Dedifferentiated amniotic fluid mesenchymal stem cell (primary cell): ENCODE measurements around the gene SLIT3.

Experiments used
- DNase-seq: peaks from one replicate; pipeline ENCODE4 v3.0.0-alpha.2; 2016; ENCODE audit errors: extremely low spot score

The SLIT3 gene

DNA sequence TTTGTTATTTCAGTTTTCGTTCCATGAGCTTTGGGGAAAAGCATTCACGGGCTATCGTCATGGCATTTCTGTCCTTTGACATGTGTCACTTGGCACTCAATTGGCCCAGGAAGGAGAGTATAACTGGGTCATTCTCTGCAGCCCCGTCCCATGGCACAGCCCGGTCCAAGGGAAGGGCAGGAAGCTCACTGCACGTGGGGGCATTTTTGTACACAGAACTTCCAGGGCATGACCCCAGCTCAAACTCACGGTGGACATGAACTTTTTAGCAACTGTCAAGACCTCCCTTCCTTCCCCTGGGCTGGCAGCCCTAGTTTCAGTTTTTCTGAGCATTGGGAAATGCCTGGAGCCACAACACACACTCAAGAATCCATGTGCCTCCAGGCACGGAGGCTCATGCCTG is 560.1 kb downstream of the SLIT3 start:
- no peak for DNase-seq

DNA sequence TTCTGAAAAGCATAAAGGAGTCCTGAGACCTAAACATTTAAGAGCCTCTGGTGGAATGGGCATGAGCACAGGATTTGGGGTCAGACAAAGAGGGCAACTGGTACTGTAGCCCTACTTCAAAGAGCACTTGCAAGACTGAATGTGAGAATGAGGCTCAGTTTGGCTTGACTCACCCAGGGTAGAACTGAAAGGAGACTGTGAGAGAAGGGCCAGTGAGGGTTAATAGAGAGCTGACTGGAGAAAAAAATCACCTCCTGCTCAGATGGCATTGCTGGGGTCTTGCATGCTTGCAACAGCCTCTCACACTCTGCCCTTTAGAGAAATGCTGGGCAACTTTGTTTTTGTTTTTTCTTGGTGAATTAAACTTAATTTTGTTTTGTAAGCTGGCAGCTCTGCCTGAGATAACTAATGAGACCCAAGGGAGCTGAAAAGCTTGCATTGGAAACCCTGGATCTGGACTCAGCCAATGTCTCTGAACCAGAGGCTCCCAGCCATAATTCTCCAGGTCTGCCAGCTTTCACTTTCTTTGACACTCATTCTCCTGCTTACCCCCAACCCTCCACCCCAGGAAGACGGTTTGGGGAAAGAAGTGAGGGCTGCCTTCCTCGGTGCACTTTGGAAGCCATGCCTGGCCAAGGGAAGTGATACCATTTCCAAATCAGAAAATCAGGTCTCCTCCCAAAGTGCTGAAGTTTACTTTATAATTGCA is 560.7 kb downstream of the SLIT3 start:
- no peak for DNase-seq

DNA sequence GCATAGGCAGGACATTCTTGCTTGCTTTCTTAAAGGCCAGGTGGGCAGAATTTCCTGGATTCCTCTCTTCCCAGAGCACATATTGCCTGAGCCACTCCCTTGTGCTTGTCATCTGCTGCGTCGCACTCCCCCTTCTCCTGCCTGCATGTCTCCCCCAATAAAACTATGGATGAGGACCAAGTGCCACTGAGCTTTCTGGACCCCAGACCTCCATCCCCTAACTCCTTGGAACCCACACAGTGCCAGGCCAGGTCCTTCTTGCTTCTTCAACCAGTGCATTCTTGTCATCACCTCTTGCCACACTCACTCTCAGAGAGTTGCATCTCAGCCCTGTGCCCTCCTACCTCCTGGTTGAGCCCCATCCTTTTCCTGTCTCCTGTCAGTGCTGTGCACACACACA is 563.9 kb downstream of the SLIT3 start:
- no peak for DNase-seq

DNA sequence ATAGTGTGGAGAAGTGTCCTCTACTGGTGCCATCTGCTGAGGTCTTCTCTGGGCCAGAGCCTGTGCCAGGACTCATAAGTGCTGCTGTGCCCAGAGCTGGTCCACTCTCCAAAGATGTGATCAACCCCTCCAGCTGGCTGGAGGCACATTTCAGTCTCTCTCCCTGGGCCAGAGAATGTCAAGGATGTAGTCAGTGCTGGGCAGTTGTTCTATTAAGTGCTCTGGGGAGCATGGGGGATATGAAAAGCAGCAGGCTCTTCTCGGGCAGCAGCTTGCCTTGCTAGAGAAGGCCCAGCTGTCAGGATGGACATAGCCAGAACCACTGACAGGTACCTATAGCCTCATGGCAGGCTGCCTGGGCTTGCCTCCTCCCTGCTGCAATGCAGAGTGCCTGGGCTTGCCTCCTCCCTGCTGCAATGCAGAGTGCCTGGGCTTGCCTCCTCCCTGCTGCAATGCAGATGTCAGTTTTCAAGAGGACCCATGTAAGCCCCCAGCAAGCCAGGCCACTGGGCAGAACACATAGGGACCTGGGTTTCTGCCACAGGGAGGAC is 564.6 kb downstream of the SLIT3 start:
- no peak for DNase-seq

DNA sequence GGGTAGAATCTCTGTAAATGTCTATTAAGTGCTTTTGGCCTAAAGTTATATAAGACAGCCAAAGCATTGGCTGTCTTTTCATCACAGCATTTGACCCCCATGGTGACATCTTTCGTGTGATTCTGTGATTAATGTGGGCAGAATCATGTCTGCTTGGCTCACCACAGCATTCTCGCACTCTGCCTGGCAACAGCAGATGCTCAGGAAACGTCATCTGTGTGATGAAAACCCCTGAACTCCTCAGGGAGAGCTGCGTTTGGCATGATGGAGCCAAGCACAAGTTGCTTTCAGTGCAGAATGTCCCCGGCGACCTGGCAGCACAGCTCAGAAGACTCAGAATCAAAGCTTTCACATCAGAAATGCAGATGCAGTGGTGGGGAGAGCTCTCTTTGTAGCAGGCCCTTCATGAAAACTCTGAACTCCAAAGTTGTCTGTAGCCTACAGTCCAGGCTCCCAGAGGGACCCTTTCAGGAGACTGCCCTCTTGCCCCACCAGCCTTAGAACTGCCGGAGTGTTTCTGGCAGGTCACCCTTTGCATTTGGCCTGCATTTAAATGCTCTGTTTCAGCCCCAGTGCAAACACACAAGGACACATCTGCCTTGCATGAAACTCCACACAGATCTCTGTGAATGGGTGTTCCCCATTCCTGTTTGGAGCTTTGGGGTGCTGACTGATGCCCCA is 566.2 kb downstream of the SLIT3 start:
- no peak for DNase-seq

DNA sequence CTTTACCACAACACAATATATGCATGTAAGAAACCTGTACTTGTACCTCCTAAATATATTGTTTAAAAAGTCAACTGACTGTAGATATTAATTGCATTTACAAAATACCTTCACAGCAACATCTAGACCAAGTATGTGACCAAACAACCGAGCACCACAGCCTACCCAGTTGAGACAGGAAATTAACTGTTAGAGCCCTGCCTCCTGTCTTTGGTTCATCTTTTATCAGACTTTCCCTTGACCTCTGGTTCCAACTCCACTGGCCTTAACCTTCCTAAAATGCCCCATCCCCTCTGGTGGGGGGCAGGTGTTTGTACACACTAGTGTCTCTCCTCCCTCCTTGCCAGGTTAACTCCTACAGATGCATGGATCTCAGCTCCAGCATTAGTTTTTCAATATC is 566.8 kb downstream of the SLIT3 start:
- DNase-seq = no peak

DNA sequence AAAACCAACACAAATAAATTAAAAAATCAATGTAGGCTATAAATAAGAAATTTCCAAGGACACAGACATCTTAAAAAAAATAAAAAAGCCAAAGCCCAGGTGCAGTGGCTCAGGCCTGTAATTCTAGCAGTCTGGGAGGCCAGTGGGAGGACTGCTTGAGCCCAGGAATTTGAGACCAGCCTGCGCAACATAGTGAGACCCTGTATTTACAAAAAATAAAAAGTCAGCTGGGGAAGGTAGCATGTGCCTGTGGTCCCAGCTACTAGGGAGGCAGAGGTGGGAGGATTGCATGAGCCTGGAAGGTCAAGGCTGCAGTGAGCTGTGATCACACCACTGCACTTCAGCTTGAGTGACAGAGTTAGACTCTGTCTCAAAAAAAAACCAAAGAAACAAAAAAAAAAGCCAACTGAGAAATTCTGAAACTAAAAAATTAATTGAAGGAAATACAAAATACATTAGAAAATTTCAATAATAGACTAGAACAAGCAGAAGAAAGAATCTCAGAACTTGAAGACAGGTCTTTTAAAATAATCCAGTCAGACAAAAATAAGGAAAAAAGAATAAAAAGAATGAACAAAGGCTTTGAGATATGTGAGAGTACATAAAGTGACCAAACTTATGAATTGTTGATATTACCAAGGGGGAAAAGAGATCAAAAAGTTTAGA is 572.3 kb downstream of the SLIT3 start:
- no peak for DNase-seq

DNA sequence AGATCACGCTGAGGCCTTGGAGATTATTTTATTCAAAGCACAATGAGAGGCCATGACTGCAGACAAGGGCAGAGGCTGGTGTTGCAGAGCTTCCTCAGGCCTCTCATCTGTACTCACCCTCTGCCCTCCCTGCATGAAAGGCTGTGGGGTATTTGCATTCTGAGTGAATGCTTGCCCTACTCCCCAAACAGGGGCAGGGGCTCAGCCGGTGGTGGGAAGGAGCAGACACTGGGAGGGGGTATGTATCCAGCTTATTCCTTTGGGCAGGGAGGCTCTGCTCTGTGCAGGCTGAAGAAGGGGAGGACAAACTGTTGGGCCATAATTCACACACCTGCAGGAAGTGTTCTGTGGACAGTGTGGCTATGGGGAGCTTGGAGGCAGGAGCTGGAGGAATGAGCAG is 573.4 kb downstream of the SLIT3 start:
- DNase-seq = no peak

DNA sequence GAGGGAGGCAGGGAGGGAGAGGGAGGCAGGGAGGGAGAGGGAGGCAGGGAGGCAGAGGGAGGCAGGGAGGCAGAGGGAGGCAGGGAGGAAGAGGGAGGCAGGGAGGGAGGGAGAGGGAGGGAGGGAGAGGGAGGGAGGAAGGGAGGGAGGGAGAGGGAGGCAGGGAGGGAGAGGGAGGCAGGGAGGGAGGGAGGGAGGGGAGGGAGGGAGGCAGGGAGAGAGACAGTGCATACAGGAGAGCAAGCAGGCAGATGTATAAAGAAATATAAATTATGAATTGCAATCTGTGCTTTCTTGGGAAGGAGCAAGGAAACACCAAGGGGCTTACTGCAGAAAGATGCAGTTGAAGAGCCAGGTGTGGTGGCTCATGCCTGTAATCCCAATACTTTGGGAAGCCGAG is 574.6 kb downstream of the SLIT3 start:
- no peak for DNase-seq

DNA sequence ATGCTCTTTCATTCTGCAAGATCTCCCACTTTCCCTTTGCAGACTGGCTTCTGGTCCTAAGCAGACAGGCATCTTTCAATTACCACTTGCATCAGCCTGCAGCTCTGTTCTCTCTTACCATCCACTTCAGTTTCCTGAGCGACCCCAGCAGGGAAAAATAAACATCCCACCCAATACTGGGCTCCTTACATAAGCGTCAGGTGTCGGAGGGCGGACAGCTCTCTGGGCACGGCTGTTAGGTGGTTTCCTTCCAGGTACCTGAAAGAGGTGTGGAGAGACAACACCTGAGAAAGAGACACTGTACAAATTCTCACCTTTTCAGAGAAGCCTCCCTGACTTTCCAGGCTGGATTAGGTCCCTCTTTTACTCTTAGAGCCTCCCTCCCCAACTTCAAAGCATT is 576.7 kb downstream of the SLIT3 start:
- DNase-seq = no peak

DNA sequence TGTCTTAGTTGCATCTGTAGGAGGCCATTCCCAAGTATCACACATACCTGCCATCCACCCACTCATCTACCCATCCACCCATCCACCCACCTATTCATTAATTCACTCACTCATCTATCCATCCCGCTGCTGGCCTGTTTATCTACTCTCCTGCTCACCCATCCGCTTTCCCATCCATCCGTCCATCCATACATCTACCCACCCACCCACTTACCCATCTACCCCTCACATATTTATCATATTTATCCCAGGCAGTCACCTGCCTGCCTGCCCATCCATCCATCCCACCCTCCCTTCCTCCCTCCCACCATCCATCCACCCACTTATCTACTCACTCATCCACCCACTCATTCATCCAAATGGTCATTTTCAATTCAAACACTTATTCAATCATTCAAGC is 577.9 kb downstream of the SLIT3 start:
- DNase-seq = no peak

DNA sequence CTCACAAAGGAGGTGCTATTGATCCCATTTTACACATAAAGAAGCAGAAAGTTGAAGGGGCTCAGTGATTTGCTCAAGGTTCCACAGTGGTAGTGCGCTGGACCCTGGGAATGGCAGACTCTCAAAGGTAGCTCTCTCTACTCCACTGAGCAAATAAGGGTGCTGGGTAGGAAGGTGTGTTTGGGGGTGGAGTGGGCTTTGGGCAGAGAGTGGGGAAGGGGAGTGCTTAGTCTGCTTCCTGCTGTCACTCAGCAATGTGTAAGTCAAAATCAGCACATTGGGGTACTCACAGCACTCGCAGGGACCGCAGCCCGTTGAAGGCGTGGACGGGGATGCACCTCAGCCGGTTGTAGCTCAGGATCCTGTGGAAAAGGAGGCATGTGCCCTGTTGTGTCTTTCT is 579.0 kb downstream of the SLIT3 start:
- no peak for DNase-seq

DNA sequence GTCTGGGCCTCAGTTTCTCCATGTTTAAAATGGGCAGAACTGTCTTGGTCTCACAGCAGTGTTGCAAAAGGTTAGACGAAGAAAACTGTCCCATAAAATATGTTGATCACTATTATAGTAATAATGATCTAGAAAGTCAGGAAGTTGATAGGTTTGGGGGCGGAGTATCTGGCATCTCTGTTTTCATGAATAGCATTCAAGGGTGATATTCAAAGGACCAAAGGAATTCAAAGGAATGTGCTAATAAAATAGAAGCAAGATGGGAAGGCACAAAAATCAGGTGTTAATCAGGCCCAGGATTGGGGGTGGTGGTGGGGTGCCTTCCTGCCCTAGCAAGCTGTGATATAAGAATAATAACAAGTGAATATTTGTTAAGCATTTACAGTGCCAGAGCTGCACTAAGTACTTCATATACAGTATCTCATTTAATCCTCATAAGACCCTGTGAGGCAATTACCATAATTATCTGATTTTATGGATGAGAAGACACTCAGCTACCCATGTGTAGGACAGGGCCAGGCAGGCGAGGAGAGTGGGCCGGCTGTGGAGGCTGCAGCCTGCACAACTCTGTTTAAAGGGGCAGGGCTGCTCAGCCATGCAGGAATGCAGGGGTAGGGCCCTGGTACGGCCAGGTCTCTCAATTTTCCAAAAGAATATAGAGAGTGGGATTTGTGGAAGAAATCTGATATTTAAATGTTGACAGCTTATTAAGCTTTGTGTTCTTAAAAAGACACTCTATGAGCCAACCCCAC is 579.8 kb downstream of the SLIT3 start:
- no peak for DNase-seq

DNA sequence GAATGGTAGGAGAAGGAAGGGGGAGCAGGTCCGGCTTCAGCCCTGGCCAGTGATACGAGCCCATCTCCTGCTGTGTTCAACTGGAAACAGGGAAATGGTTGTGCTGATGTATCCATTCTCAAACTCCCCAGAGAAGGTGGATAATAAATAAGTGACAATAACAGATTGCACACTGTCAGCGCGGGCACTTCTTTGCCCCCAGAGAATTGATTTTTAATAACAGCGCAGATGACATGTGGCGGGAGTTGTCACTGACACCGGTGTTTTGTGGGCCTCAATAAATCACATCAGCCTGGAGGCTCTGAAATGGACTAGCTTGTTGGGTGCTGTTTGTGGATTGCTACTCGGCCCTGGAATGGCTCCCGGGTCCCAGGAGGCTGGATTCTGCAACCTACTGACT is 580.4 kb downstream of the SLIT3 start:
- DNase-seq = no peak

DNA sequence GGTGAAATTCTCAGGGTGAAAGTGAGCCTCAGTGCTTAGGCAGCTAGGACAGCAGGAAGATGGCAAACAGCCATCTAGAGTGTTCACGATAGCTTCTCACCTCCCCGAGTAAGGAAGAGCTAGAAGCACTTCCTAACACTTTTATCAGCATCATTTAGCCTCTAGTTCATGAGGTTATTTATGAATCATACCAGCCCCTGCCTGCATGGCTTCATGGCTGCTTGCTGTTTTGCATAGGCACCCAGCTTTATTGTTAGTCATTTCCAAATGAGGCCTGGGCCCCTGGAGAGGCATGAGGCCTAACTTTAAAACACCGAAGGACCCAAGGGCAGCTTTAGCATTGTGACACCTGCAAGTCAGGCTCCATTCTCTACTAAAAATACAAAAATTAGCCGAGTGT is 586.9 kb downstream of the SLIT3 start:
- no peak for DNase-seq

DNA sequence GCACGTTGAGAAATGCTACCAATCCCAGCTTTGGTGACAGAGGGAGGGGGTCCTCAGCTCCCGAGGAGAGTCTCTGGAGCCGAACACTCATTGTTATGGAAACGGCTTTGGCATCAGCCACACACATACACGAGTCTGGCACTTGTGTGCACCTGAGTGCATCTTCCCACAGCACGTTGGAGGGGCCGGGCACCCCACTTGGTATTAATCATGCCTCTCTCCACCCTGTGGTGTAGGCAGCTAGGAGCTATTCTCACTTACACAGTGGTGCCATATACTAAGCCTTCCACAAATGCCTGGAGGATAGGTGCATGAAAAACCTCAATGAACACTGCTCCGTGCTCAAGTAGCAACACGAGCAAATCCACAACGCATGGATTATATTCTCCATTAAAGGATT is 587.9 kb downstream of the SLIT3 start:
- DNase-seq = no peak

DNA sequence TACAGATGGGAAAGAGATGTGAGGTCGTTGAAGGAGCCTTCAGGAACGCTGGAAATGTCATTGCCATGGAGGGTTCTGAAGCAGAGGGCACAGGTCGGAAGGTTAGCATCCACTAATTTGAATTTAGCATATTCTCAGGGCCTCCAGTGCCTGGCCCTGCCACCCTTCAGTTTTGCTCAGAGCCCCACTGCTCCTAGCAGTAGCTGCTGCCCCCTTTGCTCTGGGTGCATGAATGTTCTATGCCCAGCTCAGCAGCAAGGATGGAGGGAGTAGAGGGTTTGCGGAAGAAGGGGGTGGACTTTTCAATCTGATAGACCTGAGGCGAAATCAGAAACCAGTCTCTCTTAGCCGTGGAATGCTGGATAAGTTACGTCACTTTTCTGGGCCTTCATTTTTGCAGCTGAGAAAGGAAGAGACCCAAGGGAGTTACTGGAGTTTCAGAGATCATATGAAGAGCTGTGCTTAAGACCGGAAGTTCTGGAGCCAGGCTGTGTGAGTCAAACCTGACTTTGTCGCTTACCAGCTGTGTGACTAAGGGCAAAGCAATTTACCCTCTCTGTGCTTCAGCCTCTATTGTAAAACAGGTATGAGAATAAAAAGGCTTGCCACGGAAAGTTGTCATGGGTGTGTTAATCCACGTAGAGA is 588.5 kb downstream of the SLIT3 start:
- DNase-seq = peak; percentile 93

DNA sequence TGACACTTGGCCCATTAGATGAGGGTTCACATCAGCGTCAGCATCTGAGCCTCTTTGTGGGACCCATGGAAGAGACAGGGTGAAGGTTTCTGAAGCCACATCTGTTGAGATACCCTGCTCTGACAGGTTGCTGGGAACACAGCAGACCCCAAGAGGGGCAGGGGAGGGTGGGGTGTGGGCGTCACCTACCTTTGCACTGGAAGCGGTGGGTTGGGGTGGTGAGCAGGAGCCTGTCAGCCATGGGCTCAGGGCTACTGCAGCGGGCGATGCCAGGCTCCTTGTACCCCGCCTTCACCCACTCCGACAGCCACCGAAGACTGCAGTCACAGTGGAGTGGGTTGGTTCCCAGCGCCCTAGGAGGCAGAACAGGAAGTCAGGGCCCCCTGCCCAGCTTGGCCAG is 590.2 kb downstream of the SLIT3 start:
- no peak for DNase-seq

DNA sequence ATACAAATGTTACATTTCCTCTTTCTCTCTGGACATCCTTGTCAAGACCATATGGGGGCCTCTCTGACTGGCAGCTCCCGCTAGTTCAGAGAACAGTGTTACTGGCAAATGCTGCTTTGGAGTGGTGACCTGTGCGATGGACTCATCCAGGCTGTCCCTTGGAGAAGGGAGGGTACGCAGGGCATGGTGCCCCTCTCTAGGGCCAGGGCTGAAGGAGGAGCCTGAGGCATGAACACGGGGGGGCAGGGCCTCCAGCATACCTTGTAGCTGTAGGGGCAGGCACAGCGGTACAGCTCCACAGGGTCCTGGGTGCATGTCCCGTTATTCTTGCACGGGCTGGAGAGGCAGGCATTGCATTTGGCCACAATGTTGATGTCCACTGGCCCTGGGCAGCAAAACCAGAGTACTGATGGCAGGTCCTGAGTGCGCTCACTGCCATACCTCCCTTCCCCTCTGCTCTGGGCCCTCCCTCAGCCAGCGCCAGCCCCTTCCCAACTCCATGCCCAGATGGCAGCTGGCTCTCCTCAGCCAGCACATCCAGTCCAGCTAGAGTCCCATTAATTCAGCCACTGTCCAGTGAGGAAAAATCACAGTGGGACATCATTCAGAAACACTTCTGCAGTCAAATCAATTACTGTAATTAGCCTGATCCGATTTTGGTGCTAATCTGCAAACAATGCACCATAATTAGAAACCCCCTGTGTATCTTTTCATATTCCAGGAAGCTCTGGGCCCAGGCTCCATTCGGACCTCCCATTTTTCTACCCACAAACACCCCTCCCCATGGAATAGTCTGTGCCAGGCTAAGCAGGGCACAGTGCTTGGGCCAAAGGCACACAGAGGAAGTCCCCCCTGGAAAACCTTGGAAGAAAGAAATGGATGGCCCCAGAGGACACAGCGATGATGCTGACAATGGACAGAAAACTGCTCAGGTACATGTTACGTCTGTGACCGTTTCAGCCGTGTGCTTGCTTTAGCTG is 592.9 kb downstream of the SLIT3 start:
- no peak for DNase-seq

DNA sequence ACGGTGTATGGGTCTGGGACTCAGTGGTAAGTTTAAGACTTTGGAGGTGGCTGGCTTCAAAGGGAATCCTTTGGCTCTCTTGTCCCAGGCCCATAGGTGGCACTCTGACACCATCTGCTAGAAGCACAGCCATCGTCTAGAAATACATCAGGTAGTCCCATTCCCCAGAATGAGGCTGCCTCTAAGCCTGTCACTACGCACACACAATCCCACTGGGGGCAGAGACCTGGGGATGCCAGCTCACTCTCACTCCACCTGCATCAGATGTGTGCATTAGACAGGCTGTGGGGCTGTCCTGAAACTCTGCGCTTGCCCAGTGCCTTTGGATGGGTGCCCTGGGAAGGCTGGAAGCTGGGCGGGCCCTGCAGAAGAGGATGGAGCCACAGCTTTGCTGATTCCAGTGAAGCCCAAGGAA is 594.3 kb downstream of the SLIT3 start:
- DNase-seq = no peak
